ENCODE results near the gene PCCB. TPM values are rescaled to one million over a fixed set of nuclear protein-coding genes. Genes with fewer than 3 reads are reported as not detected.
"Not testable (repeated sequence)": the region's sequence is repeated elsewhere in the genome, so short reads cannot be mapped to it uniquely, and the experiment has no call there.

The PCCB gene
- total RNA-seq (10.5 TPM), polyA plus RNA-seq (10 to 100 TPM; 20.4 to 27.9 (median 23.0) TPM)

- Histone ChIP-seq H3K36me3 (ENCODE audit: control insufficient read depth, insufficient read depth, low read length) (no peaks in the 10 kb centered on the region), H3K27ac (ENCODE audit: insufficient read depth, low read length, poor library complexity, severe bottlenecking) (peak within 1 kb of the TSS; percentile 86), H3K4me3 (ENCODE audit: low read depth, low read length) (peak within 1 kb of the TSS; percentile 84), H3K4me1 (ENCODE audit: control insufficient read depth, insufficient read depth, low read length, poor library complexity, severe bottlenecking) (peaks cover 9% of the 10 kb centered on the region), H3K9me3 (ENCODE audit: control insufficient read depth in 2 of 2, low read length in 2 of 2) (no peaks in the 10 kb centered on the region), H3K27me3 (ENCODE audit: control insufficient read depth, insufficient read depth, low read length) (no peaks in the 10 kb centered on the region)
- ATAC-seq (ENCODE audit: low read depth in 2 of 2): peak; percentile 98 to 99
- peak; percentile 87 to 97 (median 94) for DNase-seq
- H3K4me1 Mint-ChIP-seq: peaks cover 9 to 28% (median 19%) of the 10 kb centered on the region in 4 donors
- H3K27ac Mint-ChIP-seq: peak within 1 kb of the TSS; percentile 90 to 95 (median 94)
- H3K9me3 Mint-ChIP-seq: no peaks in the 10 kb centered on the region
- H3K27me3 Mint-ChIP-seq: no peaks in the 10 kb centered on the region
- peak within 1 kb of the TSS; percentile 89 to 95 (median 91) for H3K4me3 Mint-ChIP-seq
- H3K36me3 Mint-ChIP-seq: peaks cover 4% of the 10 kb centered on the region
Observed at GRCh38 chr3:136250059-136250902, at the start of gene PCCB. PCCB (plus strand) TSS chr3:136250340; CDS start chr3:136250376, 36 bp downstream.

- Mint-ChIP-seq H3K27me3 (peaks cover 69% of the 10 kb centered on the region), H3K9me3 (peaks cover 0 to 2% (median 0%) of the 10 kb centered on the region in 7 donors), H3K36me3 (no peaks in the 10 kb centered on the region), H3K4me3 (no peak overlapping the region), H3K27ac (no peak overlapping the region), H3K4me1 (no peaks in the 10 kb centered on the region)
- ATAC-seq (ENCODE audit: low read depth in 2 of 2) (no peak), DNase-seq (no peak)
- no peaks in the 10 kb centered on the region for H3K9me3 ChIP-seq (ENCODE audit: control insufficient read depth in 2 of 2, low read length in 2 of 2)
- H3K27me3 ChIP-seq (ENCODE audit: control insufficient read depth, insufficient read depth, low read length): peaks cover 28% of the 10 kb centered on the region
- H3K27ac ChIP-seq (ENCODE audit: insufficient read depth, low read length, poor library complexity, severe bottlenecking): no peak overlapping the region
- H3K36me3 ChIP-seq (ENCODE audit: control insufficient read depth, insufficient read depth, low read length): no peaks in the 10 kb centered on the region
- H3K4me1 ChIP-seq (ENCODE audit: control insufficient read depth, insufficient read depth, low read length, poor library complexity, severe bottlenecking): no peaks in the 10 kb centered on the region
- no peak overlapping the region for H3K4me3 ChIP-seq (ENCODE audit: low read depth, low read length)
Observed at GRCh38 chr3:136207489-136208115, 42.5 kb upstream of the PCCB start.

GRCh38 chr3:136209921-136210320, 40.2 kb upstream of the PCCB start:
- no peak overlapping the region for H3K4me3 ChIP-seq (ENCODE audit: low read depth, low read length)
- ATAC-seq (ENCODE audit: low read depth in 2 of 2) (no peak), DNase-seq (no peak)
- no peaks in the 10 kb centered on the region for H3K4me1 ChIP-seq (ENCODE audit: control insufficient read depth, insufficient read depth, low read length, poor library complexity, severe bottlenecking)
- Mint-ChIP-seq H3K27ac (peak overlapping the region in 1 of 3 donors; percentile 7), H3K27me3 (peaks cover 59% of the 10 kb centered on the region), H3K4me3 (no peak overlapping the region), H3K4me1 (no peaks in the 10 kb centered on the region), H3K36me3 (no peaks in the 10 kb centered on the region), H3K9me3 (peaks cover 0 to 2% (median 0%) of the 10 kb centered on the region in 7 donors)
- no peaks in the 10 kb centered on the region for H3K9me3 ChIP-seq (ENCODE audit: control insufficient read depth in 2 of 2, low read length in 2 of 2)
- peaks cover 31% of the 10 kb centered on the region for H3K27me3 ChIP-seq (ENCODE audit: control insufficient read depth, insufficient read depth, low read length)
- no peaks in the 10 kb centered on the region for H3K36me3 ChIP-seq (ENCODE audit: control insufficient read depth, insufficient read depth, low read length)
- no peak overlapping the region for H3K27ac ChIP-seq (ENCODE audit: insufficient read depth, low read length, poor library complexity, severe bottlenecking)

GRCh38 chr3:136211547-136211946, 38.6 kb upstream of the PCCB start:
- Mint-ChIP-seq H3K4me3 (no peak overlapping the region), H3K36me3 (no peaks in the 10 kb centered on the region), H3K27ac (no peak overlapping the region), H3K9me3 (peaks cover 0 to 4% (median 0%) of the 10 kb centered on the region in 7 donors), H3K27me3 (peaks cover 49% of the 10 kb centered on the region), H3K4me1 (peaks cover 0 to 4% (median 0%) of the 10 kb centered on the region in 4 donors)
- DNase-seq: no peak
- no peaks in the 10 kb centered on the region for H3K9me3 ChIP-seq (ENCODE audit: control insufficient read depth in 2 of 2, low read length in 2 of 2)
- no peak overlapping the region for H3K4me3 ChIP-seq (ENCODE audit: low read depth, low read length)
- peaks cover 25% of the 10 kb centered on the region for H3K27me3 ChIP-seq (ENCODE audit: control insufficient read depth, insufficient read depth, low read length)
- H3K27ac ChIP-seq (ENCODE audit: insufficient read depth, low read length, poor library complexity, severe bottlenecking): no peak overlapping the region
- no peaks in the 10 kb centered on the region for H3K36me3 ChIP-seq (ENCODE audit: control insufficient read depth, insufficient read depth, low read length)
- no peak for ATAC-seq (ENCODE audit: low read depth in 2 of 2)
- no peaks in the 10 kb centered on the region for H3K4me1 ChIP-seq (ENCODE audit: control insufficient read depth, insufficient read depth, low read length, poor library complexity, severe bottlenecking)

- not testable (repeated sequence) for H3K4me1 ChIP-seq (ENCODE audit: control insufficient read depth, insufficient read depth, low read length, poor library complexity, severe bottlenecking); H3K4me3 ChIP-seq (ENCODE audit: low read depth, low read length); H3K27me3 ChIP-seq (ENCODE audit: control insufficient read depth, insufficient read depth, low read length); H3K36me3 Mint-ChIP-seq; H3K9me3 ChIP-seq (ENCODE audit: control insufficient read depth in 2 of 2, low read length in 2 of 2); DNase-seq; H3K27ac ChIP-seq (ENCODE audit: insufficient read depth, low read length, poor library complexity, severe bottlenecking); H3K36me3 ChIP-seq (ENCODE audit: control insufficient read depth, insufficient read depth, low read length); ATAC-seq (ENCODE audit: low read depth in 2 of 2); H3K4me3 Mint-ChIP-seq; H3K27ac Mint-ChIP-seq; H3K9me3 Mint-ChIP-seq; H3K4me1 Mint-ChIP-seq
- H3K27me3 Mint-ChIP-seq: peaks cover 17% of the 10 kb centered on the region
Observed at GRCh38 chr3:136222746-136223145, 27.4 kb upstream of the PCCB start.

GRCh38 chr3:136232413-136232812, 17.7 kb upstream of the PCCB start:
- Histone ChIP-seq H3K36me3 (ENCODE audit: control insufficient read depth, insufficient read depth, low read length) (no peaks in the 10 kb centered on the region), H3K27me3 (ENCODE audit: control insufficient read depth, insufficient read depth, low read length) (no peaks in the 10 kb centered on the region), H3K4me1 (ENCODE audit: control insufficient read depth, insufficient read depth, low read length, poor library complexity, severe bottlenecking) (no peaks in the 10 kb centered on the region), H3K9me3 (ENCODE audit: control insufficient read depth in 2 of 2, low read length in 2 of 2) (no peaks in the 10 kb centered on the region), H3K27ac (ENCODE audit: insufficient read depth, low read length, poor library complexity, severe bottlenecking) (no peak overlapping the region), H3K4me3 (ENCODE audit: low read depth, low read length) (no peak overlapping the region)
- no peaks in the 10 kb centered on the region for H3K36me3 Mint-ChIP-seq
- H3K27me3 Mint-ChIP-seq: peaks cover 16% of the 10 kb centered on the region
- H3K4me1 Mint-ChIP-seq: no peaks in the 10 kb centered on the region
- H3K9me3 Mint-ChIP-seq: peaks cover 0 to 2% (median 0%) of the 10 kb centered on the region in 7 donors
- ATAC-seq (ENCODE audit: low read depth in 2 of 2) (no peak), DNase-seq (no peak)
- no peak overlapping the region for H3K27ac Mint-ChIP-seq
- no peak overlapping the region for H3K4me3 Mint-ChIP-seq

GRCh38 chr3:136235545-136235944, 14.6 kb upstream of the PCCB start:
- ATAC-seq (ENCODE audit: low read depth in 2 of 2): no peak
- H3K36me3 Mint-ChIP-seq: no peaks in the 10 kb centered on the region
- H3K27ac Mint-ChIP-seq: no peak overlapping the region
- no peak for DNase-seq
- Histone ChIP-seq H3K36me3 (ENCODE audit: control insufficient read depth, insufficient read depth, low read length) (no peaks in the 10 kb centered on the region), H3K27ac (ENCODE audit: insufficient read depth, low read length, poor library complexity, severe bottlenecking) (no peak overlapping the region), H3K27me3 (ENCODE audit: control insufficient read depth, insufficient read depth, low read length) (peaks cover 2% of the 10 kb centered on the region), H3K9me3 (ENCODE audit: control insufficient read depth in 2 of 2, low read length in 2 of 2) (no peaks in the 10 kb centered on the region), H3K4me1 (ENCODE audit: control insufficient read depth, insufficient read depth, low read length, poor library complexity, severe bottlenecking) (no peaks in the 10 kb centered on the region), H3K4me3 (ENCODE audit: low read depth, low read length) (no peak overlapping the region)
- H3K4me1 Mint-ChIP-seq: no peaks in the 10 kb centered on the region
- H3K4me3 Mint-ChIP-seq: no peak overlapping the region
- peaks cover 0 to 2% (median 0%) of the 10 kb centered on the region in 7 donors for H3K9me3 Mint-ChIP-seq
- peaks cover 25% of the 10 kb centered on the region for H3K27me3 Mint-ChIP-seq
